Stimulated activated memory B cell treated with anti-CD40 and anti-IgM and Interleukin-4, amounts not matched to agents 10 μg/mL and 1 μg/mL and 100 μg/mL, for 72 hours (primary cell): Measurements from ENCODE around the gene ZNF653.

ENCODE experiments used
- ATAC-seq: fragments of 150-1000 bp; cut with Tn5 transposase; 2 replicates; pipeline ENCODE4 v1.10.0; 2021
- H3K27ac Mint-ChIP-seq: one replicate; pipeline ENCODE4 v1.8.0; 2022; ENCODE audit warnings: mild to moderate bottlenecking, mixed read lengths
- H3K27me3 Mint-ChIP-seq: one replicate; pipeline ENCODE4 v1.8.0; 2022; ENCODE audit warnings: mixed read lengths
- H3K36me3 Mint-ChIP-seq: one replicate; pipeline ENCODE4 v1.8.0; 2022; ENCODE audit warnings: mixed read lengths
- H3K4me1 Mint-ChIP-seq: one replicate; pipeline ENCODE4 v1.8.0; 2022; ENCODE audit warnings: mixed read lengths
- H3K4me3 Mint-ChIP-seq: one replicate; pipeline ENCODE4 v1.8.0; 2022; ENCODE audit warnings: mild to moderate bottlenecking, moderate library complexity, mixed read lengths
- H3K9me3 Mint-ChIP-seq: one replicate; pipeline ENCODE4 v1.8.0; 2022; ENCODE audit warnings: mixed read lengths

ZNF653 gene

GRCh38 chr19:11496391-11497163 lies 9.1 kb downstream of the ZNF653 start:
- Mint-ChIP-seq H3K4me1 (peaks cover 10% of the 10 kb centered on the region), H3K4me3 (no peak overlapping the region), H3K36me3 (peaks cover 61% of the 10 kb centered on the region), H3K27ac (no peak overlapping the region), H3K27me3 (no peaks in the 10 kb centered on the region), H3K9me3 (no peaks in the 10 kb centered on the region)
- peak; percentile 70 for ATAC-seq

- no peak overlapping the region for H3K27ac Mint-ChIP-seq
Observed at GRCh38 chr19:11495885-11496284, 9.8 kb downstream of the ZNF653 start.

GRCh38 chr19:11495481-11495880 lies 10.2 kb downstream of the ZNF653 start:
- H3K4me1 Mint-ChIP-seq: no peaks in the 10 kb centered on the region
- H3K36me3 Mint-ChIP-seq: peaks cover 59% of the 10 kb centered on the region

More at GRCh38 chr19:11495885-11496284, 9.8 kb downstream of the ZNF653 start:
- Mint-ChIP-seq H3K4me3 (no peak overlapping the region), H3K9me3 (no peaks in the 10 kb centered on the region), H3K27me3 (no peaks in the 10 kb centered on the region), H3K36me3 (peaks cover 59% of the 10 kb centered on the region), H3K4me1 (peaks cover 3% of the 10 kb centered on the region)
- ATAC-seq: no peak

DNA sequence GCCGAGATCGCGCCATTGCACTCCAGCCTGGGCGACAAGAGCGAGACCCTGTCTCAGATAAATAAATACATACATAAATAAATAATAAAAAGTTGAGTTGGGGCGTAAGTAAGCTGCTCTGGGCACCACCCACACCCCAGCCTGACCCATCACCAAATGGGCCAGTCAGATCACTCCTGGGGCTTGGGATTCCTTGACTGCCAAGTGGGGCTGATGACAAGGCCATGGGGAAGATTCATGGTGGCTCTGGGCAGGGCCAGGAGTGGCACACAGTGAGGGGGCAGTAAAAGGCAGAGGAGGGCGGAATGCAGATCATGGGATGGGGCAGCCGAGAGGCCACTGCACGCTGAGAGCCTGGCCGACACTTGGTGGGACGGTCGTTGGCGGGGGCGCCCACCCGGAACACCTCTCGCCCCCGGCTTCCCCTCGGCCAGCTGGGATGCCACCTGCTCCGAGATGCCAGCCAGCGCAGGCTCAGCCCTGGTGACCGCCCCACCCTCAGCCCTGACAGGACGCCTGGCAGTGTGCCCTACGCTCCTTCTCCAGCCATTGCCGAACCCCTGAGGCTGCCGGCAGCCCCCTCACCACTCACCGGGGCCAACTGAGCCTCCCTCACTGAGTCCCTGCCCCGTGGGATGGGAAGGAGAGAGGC lies 10.9 kb downstream of the ZNF653 start:
- no peaks in the 10 kb centered on the region for H3K9me3 Mint-ChIP-seq
- no peak for ATAC-seq
- no peaks in the 10 kb centered on the region for H3K4me1 Mint-ChIP-seq
- H3K27ac Mint-ChIP-seq: no peak overlapping the region
- peaks cover 61% of the 10 kb centered on the region for H3K36me3 Mint-ChIP-seq
- H3K4me3 Mint-ChIP-seq: no peak overlapping the region
- no peaks in the 10 kb centered on the region for H3K27me3 Mint-ChIP-seq

More at GRCh38 chr19:11495481-11495880, 10.2 kb downstream of the ZNF653 start:
- Mint-ChIP-seq H3K27me3 (no peaks in the 10 kb centered on the region), H3K9me3 (no peaks in the 10 kb centered on the region), H3K27ac (no peak overlapping the region), H3K4me3 (no peak overlapping the region)
- ATAC-seq: no peak

- Mint-ChIP-seq H3K4me3 (no peak overlapping the region), H3K27ac (no peak overlapping the region), H3K9me3 (no peaks in the 10 kb centered on the region), H3K36me3 (peaks cover 53% of the 10 kb centered on the region), H3K4me1 (no peaks in the 10 kb centered on the region), H3K27me3 (no peaks in the 10 kb centered on the region)
- no peak for ATAC-seq
Observed at GRCh38 chr19:11489378-11489777, 16.3 kb downstream of the ZNF653 start.

GRCh38 chr19:11486661-11487503 lies 18.8 kb downstream of the ZNF653 start:
- no peak overlapping the region for H3K27ac Mint-ChIP-seq
- no peak overlapping the region for H3K4me3 Mint-ChIP-seq
- H3K9me3 Mint-ChIP-seq: no peaks in the 10 kb centered on the region
- ATAC-seq: no peak
- H3K4me1 Mint-ChIP-seq: peaks cover 14% of the 10 kb centered on the region
- peaks cover 11% of the 10 kb centered on the region for H3K27me3 Mint-ChIP-seq
- H3K36me3 Mint-ChIP-seq: peaks cover 52% of the 10 kb centered on the region

DNA sequence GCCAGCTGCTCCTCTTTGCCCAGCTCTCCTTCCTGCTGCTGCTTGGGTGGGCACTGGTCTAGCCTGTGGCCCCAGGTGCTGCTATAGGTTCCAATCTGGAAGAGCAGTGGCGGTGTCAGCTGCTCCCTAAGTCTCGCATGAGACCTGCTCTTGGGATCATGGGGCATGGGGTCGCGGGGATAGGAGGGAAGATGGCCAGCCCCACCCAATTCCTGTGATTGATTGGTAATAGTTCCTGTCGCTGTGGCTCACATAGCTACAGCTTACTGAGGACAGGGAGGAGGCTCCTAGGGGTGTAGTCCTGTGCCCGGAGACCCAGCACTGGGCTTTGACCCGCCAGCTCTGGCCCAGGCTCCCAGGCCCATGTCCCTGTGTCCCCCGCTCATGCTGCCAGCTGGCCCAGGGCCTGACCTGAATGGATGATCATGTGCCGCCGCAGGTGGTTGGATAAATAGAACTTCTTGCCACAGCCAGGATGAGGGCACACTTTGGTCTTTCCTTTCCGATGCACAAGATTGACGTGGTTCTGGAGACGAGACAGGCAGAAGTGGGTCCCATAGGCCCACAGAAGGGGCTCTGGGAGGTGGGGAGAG lies 20.3 kb downstream of the ZNF653 start:
- no peak overlapping the region for H3K4me3 Mint-ChIP-seq
- H3K27me3 Mint-ChIP-seq: peaks cover 22% of the 10 kb centered on the region
- H3K9me3 Mint-ChIP-seq: no peaks in the 10 kb centered on the region
- H3K36me3 Mint-ChIP-seq: peaks cover 39% of the 10 kb centered on the region
- H3K4me1 Mint-ChIP-seq: peaks cover 22% of the 10 kb centered on the region
- ATAC-seq: no peak
- H3K27ac Mint-ChIP-seq: no peak overlapping the region

DNA sequence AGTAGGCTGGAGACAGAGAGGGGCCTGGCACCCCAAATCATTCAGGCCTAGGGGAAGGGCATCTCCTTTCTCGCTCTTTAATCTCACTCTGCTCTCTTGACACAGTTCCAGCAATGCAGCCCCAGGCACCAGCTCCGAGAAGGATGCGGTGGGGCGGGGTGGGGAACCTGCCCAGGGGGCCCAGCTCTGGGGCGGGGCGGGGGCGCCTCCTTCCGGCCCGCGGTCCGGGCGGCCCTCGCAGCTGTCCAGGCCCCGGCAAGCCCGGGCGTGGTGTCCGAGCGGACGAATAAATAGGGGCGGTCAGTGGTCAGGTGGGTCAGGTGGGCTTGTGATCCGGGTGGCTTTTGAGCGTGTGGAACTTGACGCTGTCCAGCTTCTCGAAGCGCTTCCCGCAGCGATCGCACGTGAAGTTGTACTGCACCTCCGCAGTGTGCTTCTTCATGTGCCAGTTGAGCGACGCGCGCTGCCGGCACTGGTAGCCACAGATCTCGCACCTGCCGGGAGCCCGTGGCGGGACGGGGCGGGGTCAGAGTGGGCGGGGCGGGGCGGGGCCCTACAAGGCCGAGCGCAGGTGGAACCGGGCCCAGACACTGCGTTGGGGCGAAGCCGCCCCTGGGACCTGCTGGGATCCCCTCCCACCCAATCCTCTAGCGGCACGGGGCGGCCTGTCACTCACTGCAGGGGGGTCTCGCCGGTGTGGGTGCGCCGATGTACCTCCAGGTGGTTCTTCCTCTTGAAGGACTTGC lies 22.1 kb downstream of the ZNF653 start:
- H3K27ac Mint-ChIP-seq: peak overlapping the region; percentile 88
- H3K36me3 Mint-ChIP-seq: peaks cover 25% of the 10 kb centered on the region
- no peaks in the 10 kb centered on the region for H3K9me3 Mint-ChIP-seq
- ATAC-seq: no peak
- no peak overlapping the region for H3K4me3 Mint-ChIP-seq
- peaks cover 33% of the 10 kb centered on the region for H3K27me3 Mint-ChIP-seq
- peaks cover 31% of the 10 kb centered on the region for H3K4me1 Mint-ChIP-seq

DNA sequence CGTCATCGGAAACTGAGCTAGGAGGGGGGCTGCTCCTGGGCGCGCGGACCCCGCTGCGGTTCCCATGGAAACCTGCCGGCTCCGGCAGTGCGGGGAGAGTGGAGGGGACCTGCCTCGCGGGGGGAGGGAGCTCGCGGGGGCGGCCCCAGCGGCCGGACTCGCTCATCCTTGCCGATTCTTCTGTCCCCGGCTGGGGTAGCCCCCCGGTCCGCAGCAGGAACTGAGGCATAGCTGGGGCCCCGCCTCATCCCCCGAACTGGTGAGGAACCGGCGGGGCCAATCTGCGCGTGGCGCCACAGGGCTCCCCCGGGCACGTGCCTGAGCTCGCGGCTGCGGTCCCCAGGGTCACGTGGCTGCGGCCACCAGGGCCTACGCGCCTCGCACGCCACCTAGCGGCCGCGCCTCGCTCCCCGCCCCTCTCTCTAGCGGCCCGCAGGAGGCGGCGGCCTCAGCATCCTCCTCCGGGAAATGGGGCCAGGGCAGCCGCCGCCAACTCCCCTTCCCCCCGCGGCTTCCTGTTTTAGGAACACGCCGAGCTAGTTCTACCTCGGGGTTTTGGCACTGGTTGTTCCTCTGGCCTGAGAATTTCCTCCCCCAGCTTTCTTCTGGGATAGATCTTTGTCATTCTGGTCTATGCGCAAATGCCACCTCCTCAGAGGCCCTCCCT lies 23.1 kb downstream of the ZNF653 start:
- H3K9me3 Mint-ChIP-seq: no peaks in the 10 kb centered on the region
- H3K4me1 Mint-ChIP-seq: peaks cover 35% of the 10 kb centered on the region
- peak overlapping the region; percentile 88 for H3K27ac Mint-ChIP-seq
- ATAC-seq: peak; percentile 85
- H3K4me3 Mint-ChIP-seq: peak overlapping the region; percentile 81
- peaks cover 23% of the 10 kb centered on the region for H3K36me3 Mint-ChIP-seq
- H3K27me3 Mint-ChIP-seq: peaks cover 38% of the 10 kb centered on the region

- Mint-ChIP-seq H3K4me3 (peak overlapping the region; percentile 81), H3K36me3 (peaks cover 16% of the 10 kb centered on the region), H3K27ac (peak overlapping the region; percentile 88), H3K9me3 (no peaks in the 10 kb centered on the region), H3K27me3 (peaks cover 38% of the 10 kb centered on the region), H3K4me1 (peaks cover 35% of the 10 kb centered on the region)
- peak; percentile 82 for ATAC-seq
Observed at GRCh38 chr19:11481534-11482383, 23.9 kb downstream of the ZNF653 start.

- no peaks in the 10 kb centered on the region for H3K9me3 Mint-ChIP-seq
- peaks cover 16% of the 10 kb centered on the region for H3K36me3 Mint-ChIP-seq
- ATAC-seq: no peak
- H3K27me3 Mint-ChIP-seq: peaks cover 38% of the 10 kb centered on the region
- H3K4me3 Mint-ChIP-seq: peak within 1 kb of the TSS; percentile 81
- peaks cover 35% of the 10 kb centered on the region for H3K4me1 Mint-ChIP-seq
- no peak within 1 kb of the TSS for H3K27ac Mint-ChIP-seq
Observed at GRCh38 chr19:11480715-11481533, 24.7 kb downstream of the ZNF653 start, which contains the start of gene ELAVL3. TSS of gene ELAVL3 (minus strand) at chr19:11481046. CDS start at chr19:11480608, 438 bp downstream.

DNA sequence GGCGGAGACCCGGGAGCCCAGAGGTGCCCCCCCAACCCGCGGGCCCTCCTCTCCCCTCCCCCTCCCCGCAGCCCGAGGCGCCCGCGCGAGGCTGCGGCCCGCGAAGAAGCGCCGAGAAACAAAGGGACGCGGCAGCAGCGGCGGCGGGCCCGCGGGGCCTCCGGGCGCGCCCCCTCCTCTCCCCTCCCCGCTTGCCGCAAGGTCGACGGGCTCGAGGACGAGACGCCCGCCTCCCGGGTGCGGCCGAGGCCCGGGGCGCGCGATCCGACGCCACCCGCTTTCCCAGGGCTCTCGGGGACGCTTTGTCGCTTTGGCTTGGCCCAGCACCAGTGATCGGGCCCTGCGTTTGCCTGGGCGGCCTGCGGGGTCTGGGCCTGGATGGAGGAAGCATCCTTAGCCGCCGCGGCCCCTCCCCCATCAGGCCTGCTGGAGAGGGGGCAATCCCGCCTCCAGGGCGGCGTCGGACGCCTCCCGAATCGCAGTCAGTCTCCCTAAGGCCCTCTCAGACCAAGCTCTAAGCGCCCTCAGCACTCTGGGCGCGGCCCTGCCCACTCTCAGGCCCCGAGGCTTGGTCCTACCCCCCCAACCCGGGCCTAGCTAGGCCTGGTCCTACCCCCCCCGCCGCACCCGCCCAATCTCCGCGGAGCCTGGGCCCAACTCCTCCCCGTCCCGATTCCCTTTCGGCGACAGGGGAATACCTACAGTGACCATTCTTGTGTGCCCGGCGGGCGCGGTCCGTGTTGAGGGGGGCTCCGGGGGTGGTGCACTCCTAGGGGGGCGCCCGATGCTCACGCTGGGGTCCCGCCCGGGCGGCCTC lies 25.5 kb downstream of the ZNF653 start:
- H3K9me3 Mint-ChIP-seq: no peaks in the 10 kb centered on the region
- no peak overlapping the region for H3K4me3 Mint-ChIP-seq
- no peak for ATAC-seq
- H3K36me3 Mint-ChIP-seq: peaks cover 9% of the 10 kb centered on the region
- no peak overlapping the region for H3K27ac Mint-ChIP-seq
- H3K4me1 Mint-ChIP-seq: peaks cover 35% of the 10 kb centered on the region
- peaks cover 38% of the 10 kb centered on the region for H3K27me3 Mint-ChIP-seq
